ENCODE data around the gene ASTL. TPM values are rescaled to one million over a fixed set of nuclear protein-coding genes. Genes with fewer than 3 reads are reported as not detected.

ASTL gene
- total and polyA plus RNA-seq, 4 donors = 0.27 to 0.33 (median 0.28) TPM; not detected in 1

DNA sequence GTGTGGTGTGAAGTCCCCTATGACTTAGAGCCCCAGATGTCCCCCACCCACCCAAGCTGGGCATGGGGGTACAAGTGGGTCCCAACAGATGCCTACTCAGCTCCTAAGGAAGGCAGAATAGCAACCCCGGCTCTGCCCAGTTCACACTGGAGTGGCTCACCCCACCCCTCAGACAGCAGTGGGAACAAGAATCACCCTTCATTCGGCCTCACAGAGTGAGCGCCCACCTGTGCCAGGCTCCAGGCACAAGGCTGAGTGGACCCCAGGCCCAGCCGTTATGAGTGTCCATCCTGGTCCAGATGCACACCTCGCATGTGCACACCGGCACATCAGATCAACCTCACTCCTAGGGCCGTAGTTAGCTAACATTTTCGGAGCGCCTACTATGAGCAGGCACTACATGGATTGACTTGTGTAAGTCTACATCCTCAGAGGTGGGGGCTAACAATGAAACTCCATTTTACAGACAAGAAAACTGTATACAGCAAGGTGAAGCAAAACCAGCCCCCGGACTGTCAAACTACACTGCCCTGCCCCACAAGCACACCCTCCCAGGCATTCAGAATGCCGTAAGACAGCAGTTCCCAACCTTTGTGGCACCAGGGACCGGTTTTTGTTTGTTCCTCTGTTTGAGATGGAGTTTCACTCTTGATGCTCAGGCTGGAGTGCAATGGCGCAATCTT is 2.8 kb upstream of the ASTL start:
- DNase-seq (ENCODE audit: low read depth in 4 of 6, low spot score in 6 of 6) = no peak
- H3K9me3 ChIP-seq (ENCODE audit: control insufficient read depth, insufficient read depth, low read length) = no peaks in the 10 kb centered on the region
- H3K4me3 ChIP-seq (ENCODE audit: low read depth, low read length) = no peak overlapping the region
- H3K36me3 ChIP-seq (ENCODE audit: control insufficient read depth, insufficient read depth, low read length) = peaks cover 10% of the 10 kb centered on the region
- peaks cover 14% of the 10 kb centered on the region for H3K27me3 ChIP-seq (ENCODE audit: control insufficient read depth, insufficient read depth, low read length)
- WGBS (ENCODE audit: insufficient coverage) = 98% methylated on average over 9 of the region's 13 CpGs
- no peak overlapping the region for H3K27ac ChIP-seq (ENCODE audit: low read depth, low read length)
- H3K4me1 ChIP-seq (ENCODE audit: control insufficient read depth, insufficient read depth, low read length) = peaks cover 22% of the 10 kb centered on the region

DNA sequence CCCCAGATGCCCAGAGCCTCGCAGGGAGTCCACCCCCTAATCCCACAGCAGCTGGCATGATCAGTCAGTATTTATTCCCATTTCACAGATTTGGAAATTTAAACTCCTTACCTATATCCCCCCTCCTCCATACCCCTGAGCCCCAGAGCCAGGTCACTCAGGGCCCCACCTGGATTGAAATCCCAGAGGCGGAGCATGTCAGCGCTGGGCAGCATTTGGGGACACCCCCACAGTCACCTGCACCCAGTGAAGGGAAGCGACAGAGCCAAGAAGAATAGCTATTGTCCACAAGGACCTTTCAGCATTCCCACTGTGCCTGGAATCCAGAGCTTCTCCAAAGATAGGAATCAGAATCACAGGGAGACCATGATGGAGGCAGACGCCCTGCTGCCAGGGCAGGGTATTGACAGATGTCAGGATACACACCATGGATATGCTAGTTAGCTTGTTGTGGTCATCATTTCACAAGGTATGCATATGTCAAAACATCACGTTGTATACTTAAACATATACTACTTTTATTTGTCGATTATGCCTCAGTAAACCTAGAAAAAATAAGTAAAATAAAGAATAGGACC is 968 bp upstream of the ASTL start:
- H3K27me3 ChIP-seq (ENCODE audit: control insufficient read depth, insufficient read depth, low read length) = peaks cover 4% of the 10 kb centered on the region
- H3K4me3 ChIP-seq (ENCODE audit: low read depth, low read length) = no peak overlapping the region
- H3K9me3 ChIP-seq (ENCODE audit: control insufficient read depth, insufficient read depth, low read length) = no peaks in the 10 kb centered on the region
- no peak overlapping the region for H3K27ac ChIP-seq (ENCODE audit: low read depth, low read length)
- peaks cover 10% of the 10 kb centered on the region for H3K36me3 ChIP-seq (ENCODE audit: control insufficient read depth, insufficient read depth, low read length)
- 81% methylated on average over 4 of the region's 7 CpGs for WGBS (ENCODE audit: insufficient coverage)
- peaks cover 8% of the 10 kb centered on the region for H3K4me1 ChIP-seq (ENCODE audit: control insufficient read depth, insufficient read depth, low read length)
- DNase-seq (ENCODE audit: low read depth in 4 of 6, low spot score in 6 of 6) = no peak

GRCh38 chr2:96137321-96138178 is 752 bp downstream of the ASTL start:
- WGBS (ENCODE audit: insufficient coverage) = 81% methylated on average over 13 of the region's 15 CpGs
- H3K4me1 ChIP-seq (ENCODE audit: control insufficient read depth, insufficient read depth, low read length) = no peaks in the 10 kb centered on the region

DNA sequence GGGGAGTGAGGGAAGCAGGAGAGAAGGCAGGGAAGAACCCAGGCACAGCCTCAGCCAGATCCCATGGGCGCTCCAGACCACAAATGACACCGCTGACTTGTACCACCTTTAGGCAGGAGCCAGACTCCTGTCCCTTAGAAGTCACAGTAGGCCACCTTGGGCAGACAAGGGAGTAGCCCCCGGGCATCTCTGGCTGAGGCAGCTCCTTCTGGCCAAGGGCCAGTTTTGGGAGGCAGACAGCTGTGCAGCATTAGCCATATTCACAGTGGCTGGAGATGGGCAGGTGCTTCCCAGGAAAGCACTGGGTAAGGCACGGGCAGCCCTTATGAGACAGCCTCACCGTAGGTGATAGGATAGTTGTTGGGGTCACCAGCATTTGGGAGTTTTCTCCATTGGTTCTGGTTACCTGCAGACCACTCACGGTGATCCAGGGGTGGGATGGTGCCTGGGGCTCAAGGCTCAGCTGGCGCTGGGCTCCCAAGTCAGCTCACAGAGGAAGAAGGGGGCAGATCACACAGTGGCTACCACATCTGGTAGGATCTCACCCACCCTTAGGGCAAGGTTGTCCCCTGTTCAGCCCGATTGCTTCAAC is 2.1 kb downstream of the ASTL start:
- WGBS (ENCODE audit: insufficient coverage) = 89% methylated on average over 7 of the region's 8 CpGs
- Histone ChIP-seq H3K9me3 (ENCODE audit: control insufficient read depth, insufficient read depth, low read length) (no peaks in the 10 kb centered on the region), H3K27me3 (ENCODE audit: control insufficient read depth, insufficient read depth, low read length) (no peaks in the 10 kb centered on the region), H3K27ac (ENCODE audit: low read depth, low read length) (no peak overlapping the region), H3K36me3 (ENCODE audit: control insufficient read depth, insufficient read depth, low read length) (peaks cover 2% of the 10 kb centered on the region), H3K4me3 (ENCODE audit: low read depth, low read length) (no peak overlapping the region), H3K4me1 (ENCODE audit: control insufficient read depth, insufficient read depth, low read length) (no peaks in the 10 kb centered on the region)
- DNase-seq (ENCODE audit: low read depth in 4 of 6, low spot score in 6 of 6) = no peak

More at GRCh38 chr2:96137321-96138178, 752 bp downstream of the ASTL start:
- DNase-seq (ENCODE audit: low read depth in 4 of 6, low spot score in 6 of 6) = no peak
- Histone ChIP-seq H3K4me3 (ENCODE audit: low read depth, low read length) (no peak overlapping the region), H3K9me3 (ENCODE audit: control insufficient read depth, insufficient read depth, low read length) (no peaks in the 10 kb centered on the region), H3K27me3 (ENCODE audit: control insufficient read depth, insufficient read depth, low read length) (no peaks in the 10 kb centered on the region), H3K36me3 (ENCODE audit: control insufficient read depth, insufficient read depth, low read length) (peaks cover 4% of the 10 kb centered on the region), H3K27ac (ENCODE audit: low read depth, low read length) (no peak overlapping the region)

- H3K4me1 ChIP-seq (ENCODE audit: control insufficient read depth, insufficient read depth, low read length) = no peaks in the 10 kb centered on the region
- no peak overlapping the region for H3K27ac ChIP-seq (ENCODE audit: low read depth, low read length)
- H3K9me3 ChIP-seq (ENCODE audit: control insufficient read depth, insufficient read depth, low read length) = no peaks in the 10 kb centered on the region
- no peak for DNase-seq (ENCODE audit: low read depth in 4 of 6, low spot score in 6 of 6)
- 72% methylated on average over 5 of the region's 5 CpGs for WGBS (ENCODE audit: insufficient coverage)
- H3K36me3 ChIP-seq (ENCODE audit: control insufficient read depth, insufficient read depth, low read length) = peaks cover 2% of the 10 kb centered on the region
- H3K4me3 ChIP-seq (ENCODE audit: low read depth, low read length) = no peak overlapping the region
- H3K27me3 ChIP-seq (ENCODE audit: control insufficient read depth, insufficient read depth, low read length) = no peaks in the 10 kb centered on the region
Measured at GRCh38 chr2:96135621-96136020, 2.7 kb downstream of the ASTL start.

DNA sequence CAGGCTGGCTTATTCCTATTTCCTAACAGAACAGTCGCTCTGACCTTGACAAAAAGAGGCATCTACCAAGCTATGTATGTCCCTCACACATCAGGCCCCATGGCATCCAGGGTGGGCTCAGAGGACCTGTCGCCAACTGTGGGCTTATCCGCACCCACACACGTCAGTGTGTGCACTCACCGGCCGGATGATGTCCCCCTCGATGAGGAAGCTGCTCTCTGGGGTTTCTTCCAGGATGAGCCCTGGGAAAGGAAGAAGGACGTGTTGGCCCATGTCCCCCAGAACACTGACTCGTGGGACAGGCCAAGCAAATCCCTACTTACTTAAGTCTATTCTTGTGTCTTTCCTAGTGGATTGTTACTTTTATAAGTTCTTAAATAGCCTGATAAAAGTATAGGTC is 3.1 kb downstream of the ASTL start:
- no peak for DNase-seq (ENCODE audit: low read depth in 4 of 6, low spot score in 6 of 6)
- WGBS (ENCODE audit: insufficient coverage) = 71% methylated on average over 7 of the region's 9 CpGs
- H3K4me1 ChIP-seq (ENCODE audit: control insufficient read depth, insufficient read depth, low read length) = no peaks in the 10 kb centered on the region
- no peaks in the 10 kb centered on the region for H3K27me3 ChIP-seq (ENCODE audit: control insufficient read depth, insufficient read depth, low read length)
- H3K27ac ChIP-seq (ENCODE audit: low read depth, low read length) = no peak overlapping the region
- no peaks in the 10 kb centered on the region for H3K9me3 ChIP-seq (ENCODE audit: control insufficient read depth, insufficient read depth, low read length)
- H3K4me3 ChIP-seq (ENCODE audit: low read depth, low read length) = no peak overlapping the region
- peaks cover 2% of the 10 kb centered on the region for H3K36me3 ChIP-seq (ENCODE audit: control insufficient read depth, insufficient read depth, low read length)

GRCh38 chr2:96134421-96134820 is 3.9 kb downstream of the ASTL start:
- H3K4me1 ChIP-seq (ENCODE audit: control insufficient read depth, insufficient read depth, low read length) = no peaks in the 10 kb centered on the region
- no peaks in the 10 kb centered on the region for H3K9me3 ChIP-seq (ENCODE audit: control insufficient read depth, insufficient read depth, low read length)
- H3K36me3 ChIP-seq (ENCODE audit: control insufficient read depth, insufficient read depth, low read length) = peaks cover 6% of the 10 kb centered on the region
- no peak overlapping the region for H3K27ac ChIP-seq (ENCODE audit: low read depth, low read length)
- no peak overlapping the region for H3K4me3 ChIP-seq (ENCODE audit: low read depth, low read length)
- no peaks in the 10 kb centered on the region for H3K27me3 ChIP-seq (ENCODE audit: control insufficient read depth, insufficient read depth, low read length)
- no peak for DNase-seq (ENCODE audit: low read depth in 4 of 6, low spot score in 6 of 6)
- WGBS (ENCODE audit: insufficient coverage) = 84% methylated on average over 11 of the region's 11 CpGs

GRCh38 chr2:96131813-96132745 is 6.2 kb downstream of the ASTL start:
- Histone ChIP-seq H3K4me1 (ENCODE audit: control insufficient read depth, insufficient read depth, low read length) (no peaks in the 10 kb centered on the region), H3K4me3 (ENCODE audit: low read depth, low read length) (no peak overlapping the region), H3K27ac (ENCODE audit: low read depth, low read length) (no peak overlapping the region), H3K36me3 (ENCODE audit: control insufficient read depth, insufficient read depth, low read length) (peaks cover 6% of the 10 kb centered on the region), H3K27me3 (ENCODE audit: control insufficient read depth, insufficient read depth, low read length) (no peaks in the 10 kb centered on the region), H3K9me3 (ENCODE audit: control insufficient read depth, insufficient read depth, low read length) (no peaks in the 10 kb centered on the region)
- 91% methylated on average over 19 of the region's 26 CpGs for WGBS (ENCODE audit: insufficient coverage)
- no peak for DNase-seq (ENCODE audit: low read depth in 4 of 6, low spot score in 6 of 6)
